SH-SY5Y (cell line): Measurements from ENCODE around the gene TFG.

Experiments used
- GATA2 ChIP-seq: IDR thresholded peaks from 2 replicates; pipeline ENCODE4 v1.6.1; 2011; ENCODE audit warnings: mild to moderate bottlenecking, low read depth, low read length
- GATA3 ChIP-seq: IDR thresholded peaks from 2 replicates; pipeline ENCODE4 v1.6.1; 2011; ENCODE audit warnings: low read depth, mild to moderate bottlenecking, low read length, moderate library complexity

GRCh38 chr3:100665230-100665629 is 44.1 kb upstream of the TFG start:
- TF ChIP-seq GATA3: no peak
- no peak for TF ChIP-seq GATA2
